Caco-2 (cell line): ENCODE measurements around the gene RHBDD1. TPM values are rescaled to one million over a fixed set of nuclear protein-coding genes. Genes with fewer than 3 reads are reported as not detected.

Experiments
- BruUV-seq: library from RNA; stranded (reverse); fragments of 400-500 nt; replicated peaks from 2 replicates; lab custom pipeline; 2021; lab: Mats Ljungman, UMichigan
- CTCF ChIA-PET: fragments of 300-600 bp; sonication (Branson Sonifier 250); formaldehyde crosslinking; loops from one replicate; lab custom pipeline; 2022; ENCODE audit warnings: antibody characterized with exemption; lab: Charles Lee
- POLR2A ChIA-PET: fragments of 300-600 bp; sonication (Branson Sonifier 250); formaldehyde crosslinking; loops from one replicate; lab custom pipeline; 2022; ENCODE audit warnings: antibody characterized with exemption; lab: Charles Lee
- DNase-seq, 2 experiments: peaks; one replicate each; pipeline versions ENCODE4 v3.0.0 to v3.0.0-alpha.2; 2020 to 2022
- H3K27me3 ChIP-seq: replicated peaks from 2 replicates; pipeline ENCODE4 v1.6.0; 2011; ENCODE audit warnings: low read length; ENCODE audit not compliant: control insufficient read depth, insufficient read depth
- H3K36me3 ChIP-seq: 2 replicates; pipeline ENCODE4 v1.5.1; 2011; ENCODE audit warnings: low read length; ENCODE audit not compliant: control insufficient read depth, insufficient read depth
- H3K4me1 ChIP-seq: fragments of 250-450 bp; sonication (Bioruptor Pico); 2 replicates; pipeline ENCODE4 v1.5.1; 2020; ENCODE audit warnings: mild to moderate bottlenecking
- H3K4me3 ChIP-seq: 2 replicates; pipeline ENCODE4 v1.5.1; 2011; ENCODE audit warnings: low read depth, mild to moderate bottlenecking, control low read depth, low read length
- H3K9me3 ChIP-seq: fragments of 250-450 bp; sonication (Bioruptor Pico); 2 replicates; pipeline ENCODE4 v1.5.1; 2020; ENCODE audit warnings: mild to moderate bottlenecking, moderate library complexity
- H3K27ac Mint-ChIP-seq: one replicate; pipeline ENCODE4 v1.8.0; 2022; ENCODE audit warnings: mixed read lengths; ENCODE audit not compliant: unreplicated experiment
- H3K27me3 Mint-ChIP-seq: one replicate; pipeline ENCODE4 v1.8.0; 2022; ENCODE audit warnings: mixed read lengths; ENCODE audit not compliant: insufficient read depth, unreplicated experiment
- H3K36me3 Mint-ChIP-seq: one replicate; pipeline ENCODE4 v1.8.0; 2022; ENCODE audit warnings: mild to moderate bottlenecking, mixed read lengths; ENCODE audit not compliant: insufficient read depth, unreplicated experiment
- H3K4me1 Mint-ChIP-seq: one replicate; pipeline ENCODE4 v1.8.0; 2022; ENCODE audit warnings: low read depth, mixed read lengths; ENCODE audit not compliant: unreplicated experiment
- H3K4me3 Mint-ChIP-seq: one replicate; pipeline ENCODE4 v1.8.0; 2022; ENCODE audit warnings: mild to moderate bottlenecking, moderate library complexity, mixed read lengths; ENCODE audit not compliant: unreplicated experiment
- H3K9me3 Mint-ChIP-seq: one replicate; pipeline ENCODE4 v1.8.0; 2022; ENCODE audit warnings: mixed read lengths; ENCODE audit not compliant: unreplicated experiment
- intact Hi-C: fragments of 100-400 bp; cut with micrococcal nuclease; formaldehyde crosslinking; loops from one replicate; pipeline ENCODE4 v1.10.0; 2022; ENCODE audit not compliant: unreplicated experiment
- total RNA-seq: library from RNA; stranded (reverse); gene quantifications from 2 replicates; pipeline ENCODE4 v1.2.3, GENCODE V29; 2022
- TF ChIP-seq, protein P1 (sequence below), 2 experiments: fragments of 200-600 bp in 1 of 2; IDR thresholded peaks; 1 replicate in 1 of 2; 2 replicates in 1 of 2; pipeline versions ENCODE4 v1.5.1 to v1.8.0; 2011 to 2022; ENCODE audit warnings: antibody characterized with exemption in 1 of 2, control low read depth in 1 of 2, inconsistent platforms in 1 of 2, low read depth in 1 of 2, low read length in 1 of 2, mild to moderate bottlenecking in 1 of 2, moderate library complexity in 1 of 2; ENCODE audit not compliant: insufficient read depth in 1 of 2, severe bottlenecking in 1 of 2, unreplicated experiment in 1 of 2

RHBDD1 gene
- total RNA-seq, 1 experiment from 2014 or later, result 14.3 TPM

- POLR2A ChIA-PET, result no interaction called here
- Mint-ChIP-seq H3K36me3 (no peaks in the 10 kb centered on the region), H3K4me3 (no peak overlapping the region), H3K4me1 (no peaks in the 10 kb centered on the region), H3K27me3 (no peaks in the 10 kb centered on the region), H3K9me3 (no peaks in the 10 kb centered on the region), H3K27ac (no peak overlapping the region)
- Histone ChIP-seq H3K4me3 (no peak overlapping the region), H3K27me3 (no peaks in the 10 kb centered on the region), H3K9me3 (no peaks in the 10 kb centered on the region), H3K4me1 (no peaks in the 10 kb centered on the region), H3K36me3 (no peaks in the 10 kb centered on the region)
- no TSS peak for BruUV-seq
- intact Hi-C loops, result no loop called here
- TF ChIP-seq, protein P1, sequence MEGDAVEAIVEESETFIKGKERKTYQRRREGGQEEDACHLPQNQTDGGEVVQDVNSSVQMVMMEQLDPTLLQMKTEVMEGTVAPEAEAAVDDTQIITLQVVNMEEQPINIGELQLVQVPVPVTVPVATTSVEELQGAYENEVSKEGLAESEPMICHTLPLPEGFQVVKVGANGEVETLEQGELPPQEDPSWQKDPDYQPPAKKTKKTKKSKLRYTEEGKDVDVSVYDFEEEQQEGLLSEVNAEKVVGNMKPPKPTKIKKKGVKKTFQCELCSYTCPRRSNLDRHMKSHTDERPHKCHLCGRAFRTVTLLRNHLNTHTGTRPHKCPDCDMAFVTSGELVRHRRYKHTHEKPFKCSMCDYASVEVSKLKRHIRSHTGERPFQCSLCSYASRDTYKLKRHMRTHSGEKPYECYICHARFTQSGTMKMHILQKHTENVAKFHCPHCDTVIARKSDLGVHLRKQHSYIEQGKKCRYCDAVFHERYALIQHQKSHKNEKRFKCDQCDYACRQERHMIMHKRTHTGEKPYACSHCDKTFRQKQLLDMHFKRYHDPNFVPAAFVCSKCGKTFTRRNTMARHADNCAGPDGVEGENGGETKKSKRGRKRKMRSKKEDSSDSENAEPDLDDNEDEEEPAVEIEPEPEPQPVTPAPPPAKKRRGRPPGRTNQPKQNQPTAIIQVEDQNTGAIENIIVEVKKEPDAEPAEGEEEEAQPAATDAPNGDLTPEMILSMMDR (IDR thresholded peaks at IDR 0.05; ENCODE audit: insufficient read depth in 1 of 2, low read depth in 1 of 2, low read length in 1 of 2, severe bottlenecking in 1 of 2, unreplicated experiment in 1 of 2), result no peak
- DNase-seq, result no peak
- CTCF ChIA-PET, result no interaction called here
Observed at GRCh38 chr2:226890286-226890685, 54.4 kb downstream of the RHBDD1 start.

- intact Hi-C loops, result no loop called here
- Mint-ChIP-seq H3K27me3 (no peaks in the 10 kb centered on the region), H3K4me3 (no peak overlapping the region), H3K27ac (no peak overlapping the region), H3K4me1 (no peaks in the 10 kb centered on the region), H3K36me3 (no peaks in the 10 kb centered on the region), H3K9me3 (no peaks in the 10 kb centered on the region)
- CTCF ChIA-PET, result no interaction called here
- Histone ChIP-seq H3K27me3 (no peaks in the 10 kb centered on the region), H3K9me3 (no peaks in the 10 kb centered on the region), H3K4me1 (no peaks in the 10 kb centered on the region), H3K4me3 (no peak overlapping the region), H3K36me3 (no peaks in the 10 kb centered on the region)
- no TSS peak for BruUV-seq
- POLR2A ChIA-PET, result no interaction called here
- no peak for DNase-seq
- TF ChIP-seq, protein P1 (IDR thresholded peaks at IDR 0.05; ENCODE audit: insufficient read depth in 1 of 2, low read depth in 1 of 2, low read length in 1 of 2, severe bottlenecking in 1 of 2, unreplicated experiment in 1 of 2), result no peak
Observed at GRCh38 chr2:226891780-226892590, 56.1 kb downstream of the RHBDD1 start.

- no peaks in the 10 kb centered on the region for H3K36me3 Mint-ChIP-seq
- BruUV-seq, result no TSS peak
- no peaks in the 10 kb centered on the region for H3K27me3 Mint-ChIP-seq
- intact Hi-C loops, result no loop called here
- TF ChIP-seq, protein P1 (IDR thresholded peaks at IDR 0.05; ENCODE audit: insufficient read depth in 1 of 2, low read depth in 1 of 2, low read length in 1 of 2, severe bottlenecking in 1 of 2, unreplicated experiment in 1 of 2), result no peak
- ChIA-PET CTCF (no interaction called here), POLR2A (no interaction called here)
- H3K4me3 Mint-ChIP-seq, result no peak overlapping the region
- H3K4me1 Mint-ChIP-seq, result no peaks in the 10 kb centered on the region
- no peak overlapping the region for H3K27ac Mint-ChIP-seq
- no peak overlapping the region for H3K4me3 ChIP-seq
- H3K4me1 ChIP-seq, result no peaks in the 10 kb centered on the region
- H3K9me3 Mint-ChIP-seq, result no peaks in the 10 kb centered on the region
- no peaks in the 10 kb centered on the region for H3K36me3 ChIP-seq
- no peak for DNase-seq
- H3K9me3 ChIP-seq, result no peaks in the 10 kb centered on the region
- H3K27me3 ChIP-seq, result no peaks in the 10 kb centered on the region
Observed at GRCh38 chr2:226892729-226893128, 56.9 kb downstream of the RHBDD1 start.
